HG03442 (cell line): ENCODE results near the gene CSF2.

Experiments used
- ATAC-seq: cut with Tn5 transposase; IDR thresholded peaks from one replicate; pipeline ENCODE4 v1.9.1; 2021; ENCODE audit warnings: mild to moderate bottlenecking, moderate library complexity; ENCODE audit not compliant: unreplicated experiment

CSF2 gene

DNA sequence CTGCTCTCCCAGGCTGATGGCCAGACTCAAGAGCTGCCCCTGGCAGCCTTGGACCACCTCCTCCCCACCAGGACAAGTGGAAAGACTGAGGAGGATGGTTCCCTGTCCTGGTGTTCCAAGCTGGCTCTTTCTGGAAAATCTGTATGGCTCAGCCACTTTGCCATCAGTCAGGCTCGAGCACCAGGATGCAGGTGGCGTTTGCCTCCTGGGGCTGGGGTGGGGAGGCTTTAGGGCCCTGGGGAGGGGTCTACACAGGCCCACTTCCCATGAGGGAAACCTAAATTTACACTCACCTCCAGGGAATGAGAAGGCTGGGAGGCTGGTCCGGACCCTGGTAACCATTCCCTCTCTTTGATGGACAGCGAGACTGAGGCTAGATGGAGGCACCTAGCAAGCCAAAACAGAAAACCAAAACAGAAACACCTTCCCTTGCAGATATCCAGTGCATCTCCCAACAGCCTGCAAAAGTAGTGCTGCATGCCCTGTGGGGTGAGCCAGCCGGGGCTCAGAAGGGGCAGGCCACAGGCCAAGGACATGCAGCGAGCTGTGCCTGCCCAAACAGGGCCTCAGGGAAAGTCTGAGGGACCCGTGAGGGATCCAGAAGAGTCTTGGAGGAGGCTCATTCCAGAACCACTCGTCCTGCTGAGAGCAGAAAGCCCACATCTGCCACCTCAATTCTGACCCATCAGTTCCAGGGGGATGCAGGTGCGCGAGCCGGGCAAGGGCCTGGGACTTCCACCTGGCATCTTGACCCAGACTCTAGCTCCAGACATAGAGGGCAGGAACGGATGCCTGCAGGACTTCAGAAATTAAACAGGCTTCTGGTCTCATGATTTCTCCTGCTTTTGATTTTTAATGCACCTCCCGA, 5.4 kb upstream of the CSF2 start:
- no peak for ATAC-seq

DNA sequence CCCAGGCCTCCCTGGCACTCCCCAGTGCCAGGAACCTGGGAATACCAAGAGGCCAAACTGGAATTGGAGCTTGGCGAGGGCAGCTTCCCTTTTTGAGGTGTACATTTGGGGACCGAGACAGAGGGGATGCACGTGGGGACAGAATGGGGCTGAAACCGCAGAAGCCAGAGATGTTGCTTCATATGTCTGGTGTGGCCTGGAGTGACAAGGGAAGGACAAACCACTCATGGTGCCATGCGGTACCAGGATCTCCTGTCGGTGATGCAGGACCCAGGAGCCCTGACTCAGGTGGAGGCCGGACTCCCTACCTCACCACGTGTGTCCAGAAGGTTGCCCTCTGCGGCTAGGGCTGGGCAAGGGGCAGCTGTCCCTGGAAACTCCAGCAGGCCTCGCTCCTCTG, 4.0 kb upstream of the CSF2 start:
- ATAC-seq = no peak

DNA sequence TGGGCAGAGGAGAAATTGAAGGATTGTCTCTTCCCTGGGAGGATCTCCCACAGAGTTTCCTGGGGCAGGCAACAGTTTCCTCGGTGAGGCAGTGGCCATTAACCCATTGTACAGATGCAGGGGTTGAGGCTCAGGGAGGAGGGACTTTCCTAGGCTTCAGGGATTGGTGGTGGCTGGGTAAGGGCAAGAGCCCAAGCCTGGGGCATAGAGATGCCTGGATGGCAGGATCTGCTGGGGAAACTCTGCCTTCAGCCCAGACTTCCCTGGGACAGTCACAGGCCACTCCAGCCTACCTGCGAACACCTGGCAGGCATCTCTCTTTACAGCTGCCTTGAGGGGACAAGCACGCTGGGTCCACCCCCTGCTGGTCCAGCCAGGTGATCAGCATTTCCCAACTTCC, 3.6 kb upstream of the CSF2 start:
- ATAC-seq = no peak

- no peak for ATAC-seq
Observed at GRCh38 chr5:132070460-132071337, 2.9 kb upstream of the CSF2 start.

DNA sequence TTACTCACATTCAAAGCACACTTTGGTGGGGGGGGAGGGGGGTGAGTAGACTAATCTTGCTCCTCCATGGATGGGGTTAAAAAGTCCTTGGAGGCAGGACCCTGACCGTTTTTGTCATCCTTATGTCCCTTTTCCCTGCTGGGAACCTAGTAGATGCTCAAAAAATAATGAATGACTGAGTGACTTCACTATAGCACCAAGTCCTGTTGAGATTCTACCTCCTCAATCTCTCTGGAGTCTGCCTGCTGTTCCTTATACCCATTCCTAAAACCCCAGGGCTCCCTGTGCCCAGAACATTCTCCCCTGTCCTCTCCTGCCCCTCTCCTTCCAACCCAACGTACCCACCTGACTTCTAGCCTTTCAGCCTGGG, 2.3 kb upstream of the CSF2 start:
- ATAC-seq = no peak

DNA sequence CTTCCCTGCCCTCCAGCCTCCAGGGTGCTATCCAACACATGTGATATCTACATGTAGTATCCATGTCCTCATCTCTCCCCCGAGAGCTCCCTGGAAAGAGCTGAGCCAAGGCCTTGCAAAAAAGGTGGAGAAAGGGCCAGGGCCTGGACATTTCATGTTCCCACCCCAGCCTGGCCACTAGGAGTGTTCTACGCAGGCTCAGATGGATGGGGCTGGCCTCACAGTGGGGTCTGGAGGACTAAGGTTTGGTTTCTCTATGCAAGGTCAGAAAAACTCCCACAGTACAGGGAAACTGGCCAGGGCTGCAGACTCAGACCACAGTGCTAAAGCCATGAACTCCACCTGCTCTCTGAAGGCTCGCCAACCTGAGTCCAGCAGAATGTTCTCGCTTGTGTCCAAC, 1.5 kb upstream of the CSF2 start:
- ATAC-seq = no peak

DNA sequence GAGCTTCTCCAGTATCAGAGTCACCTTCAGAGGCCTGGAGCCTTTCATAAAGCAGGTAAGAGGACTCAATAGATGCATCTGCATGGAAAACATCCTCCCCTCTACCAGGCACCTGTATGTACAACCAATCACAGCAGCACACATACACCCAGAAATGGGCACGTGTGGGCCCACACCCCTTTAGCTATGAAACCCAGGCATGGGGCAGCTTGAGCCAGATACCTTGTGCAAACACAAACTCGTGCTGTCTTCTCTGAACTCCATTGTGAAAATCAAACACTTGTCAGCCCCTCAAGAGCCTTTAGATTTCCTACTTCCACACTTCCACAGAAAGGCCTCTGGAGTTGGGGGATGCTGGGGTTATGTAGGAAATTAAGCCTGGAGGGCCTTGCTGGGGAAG, 1.1 kb upstream of the CSF2 start:
- no peak for ATAC-seq

DNA sequence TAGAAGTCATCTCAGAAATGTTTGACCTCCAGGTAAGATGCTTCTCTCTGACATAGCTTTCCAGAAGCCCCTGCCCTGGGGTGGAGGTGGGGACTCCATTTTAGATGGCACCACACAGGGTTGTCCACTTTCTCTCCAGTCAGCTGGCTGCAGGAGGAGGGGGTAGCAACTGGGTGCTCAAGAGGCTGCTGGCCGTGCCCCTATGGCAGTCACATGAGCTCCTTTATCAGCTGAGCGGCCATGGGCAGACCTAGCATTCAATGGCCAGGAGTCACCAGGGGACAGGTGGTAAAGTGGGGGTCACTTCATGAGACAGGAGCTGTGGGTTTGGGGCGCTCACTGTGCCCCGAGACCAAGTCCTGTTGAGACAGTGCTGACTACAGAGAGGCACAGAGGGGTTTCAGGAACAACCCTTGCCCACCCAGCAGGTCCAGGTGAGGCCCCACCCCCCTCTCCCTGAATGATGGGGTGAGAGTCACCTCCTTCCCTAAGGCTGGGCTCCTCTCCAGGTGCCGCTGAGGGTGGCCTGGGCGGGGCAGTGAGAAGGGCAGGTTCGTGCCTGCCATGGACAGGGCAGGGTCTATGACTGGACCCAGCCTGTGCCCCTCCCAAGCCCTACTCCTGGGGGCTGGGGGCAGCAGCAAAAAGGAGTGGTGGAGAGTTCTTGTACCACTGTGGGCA, 642 bp downstream of the CSF2 start:
- ATAC-seq = no peak

GRCh38 chr5:132074772-132075718, 1.5 kb downstream of the CSF2 start:
- no peak for ATAC-seq

DNA sequence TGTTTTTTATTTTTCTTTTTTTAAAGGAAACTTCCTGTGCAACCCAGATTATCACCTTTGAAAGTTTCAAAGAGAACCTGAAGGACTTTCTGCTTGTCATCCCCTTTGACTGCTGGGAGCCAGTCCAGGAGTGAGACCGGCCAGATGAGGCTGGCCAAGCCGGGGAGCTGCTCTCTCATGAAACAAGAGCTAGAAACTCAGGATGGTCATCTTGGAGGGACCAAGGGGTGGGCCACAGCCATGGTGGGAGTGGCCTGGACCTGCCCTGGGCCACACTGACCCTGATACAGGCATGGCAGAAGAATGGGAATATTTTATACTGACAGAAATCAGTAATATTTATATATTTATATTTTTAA, 2.1 kb downstream of the CSF2 start:
- no peak for ATAC-seq

DNA sequence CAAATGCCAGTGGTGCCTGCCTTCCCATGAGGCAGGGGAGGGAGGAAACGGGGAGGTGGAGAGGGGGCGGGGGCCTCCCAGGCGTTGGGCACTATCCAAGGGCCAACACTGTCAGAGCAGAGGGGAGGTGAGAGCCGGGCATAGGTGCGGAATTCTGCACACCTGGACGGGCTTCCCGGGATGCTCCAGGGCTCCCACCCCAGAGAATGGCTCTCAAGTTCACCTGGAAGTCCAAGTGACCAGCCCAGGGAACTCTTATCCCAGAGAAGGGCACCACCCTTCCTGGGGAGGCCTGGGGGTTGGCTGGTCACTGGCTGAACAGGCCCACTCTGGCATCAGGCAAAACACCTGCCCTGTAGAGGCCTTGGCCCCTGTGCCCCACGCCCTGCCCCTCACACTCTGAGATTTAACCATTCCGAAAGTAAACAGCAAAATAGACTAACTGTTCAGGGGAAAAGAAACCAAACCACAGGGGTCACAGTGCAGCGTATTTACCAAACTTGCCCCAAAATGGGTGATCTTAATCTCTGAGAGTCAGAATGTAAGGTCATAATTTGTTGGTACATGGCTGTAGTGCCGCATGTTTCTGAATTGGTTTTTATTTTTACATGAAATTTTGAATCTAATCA, 2.7 kb downstream of the CSF2 start:
- no peak for ATAC-seq

GRCh38 chr5:132076983-132077382, 3.4 kb downstream of the CSF2 start:
- no peak for ATAC-seq

- ATAC-seq = no peak
Observed at GRCh38 chr5:132079081-132079480, 5.5 kb downstream of the CSF2 start.

DNA sequence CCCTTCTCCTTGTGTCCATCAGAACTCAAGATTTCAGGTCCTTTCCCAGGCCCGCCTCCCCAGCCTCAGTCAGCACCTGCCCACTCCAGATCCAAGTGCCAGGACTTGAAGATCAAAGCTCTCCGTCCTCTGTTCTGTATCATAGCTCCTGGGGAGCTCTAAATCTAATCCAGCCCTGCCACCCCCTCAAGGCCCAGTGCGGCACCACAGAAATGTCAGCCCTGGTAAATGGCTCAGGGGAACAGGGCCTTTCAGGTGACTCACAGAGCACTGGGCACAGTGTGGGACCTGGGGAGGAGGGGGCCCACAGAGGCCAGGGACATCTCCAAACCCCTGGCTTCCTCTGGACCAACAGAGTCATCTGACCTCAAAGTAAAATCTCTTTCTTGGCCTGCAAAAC, 6.0 kb downstream of the CSF2 start:
- no peak for ATAC-seq

DNA sequence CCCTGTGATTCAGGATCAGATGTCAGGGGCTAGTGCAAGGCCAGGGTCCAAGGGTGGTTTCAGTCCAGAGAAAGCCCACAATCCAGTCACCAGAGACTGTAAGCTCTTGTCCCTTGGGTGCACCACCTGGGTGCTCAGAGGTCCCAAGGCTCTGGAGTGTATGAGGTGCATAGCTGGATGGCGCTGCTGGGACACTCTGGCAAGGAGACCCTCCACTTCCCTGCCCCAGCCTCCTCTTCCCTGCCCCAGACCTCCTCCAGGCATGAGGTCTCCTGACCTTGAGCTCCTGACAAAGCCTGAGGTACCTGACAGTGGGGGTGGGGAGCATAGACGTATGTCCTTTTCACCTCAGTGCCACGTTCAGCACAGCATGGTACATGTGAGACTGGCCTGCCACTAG, 7.0 kb downstream of the CSF2 start:
- ATAC-seq = no peak

- no peak for ATAC-seq
Observed at GRCh38 chr5:132081458-132081857, 7.9 kb downstream of the CSF2 start.

- ATAC-seq = no peak
Observed at GRCh38 chr5:132082329-132083023, 8.9 kb downstream of the CSF2 start.

DNA sequence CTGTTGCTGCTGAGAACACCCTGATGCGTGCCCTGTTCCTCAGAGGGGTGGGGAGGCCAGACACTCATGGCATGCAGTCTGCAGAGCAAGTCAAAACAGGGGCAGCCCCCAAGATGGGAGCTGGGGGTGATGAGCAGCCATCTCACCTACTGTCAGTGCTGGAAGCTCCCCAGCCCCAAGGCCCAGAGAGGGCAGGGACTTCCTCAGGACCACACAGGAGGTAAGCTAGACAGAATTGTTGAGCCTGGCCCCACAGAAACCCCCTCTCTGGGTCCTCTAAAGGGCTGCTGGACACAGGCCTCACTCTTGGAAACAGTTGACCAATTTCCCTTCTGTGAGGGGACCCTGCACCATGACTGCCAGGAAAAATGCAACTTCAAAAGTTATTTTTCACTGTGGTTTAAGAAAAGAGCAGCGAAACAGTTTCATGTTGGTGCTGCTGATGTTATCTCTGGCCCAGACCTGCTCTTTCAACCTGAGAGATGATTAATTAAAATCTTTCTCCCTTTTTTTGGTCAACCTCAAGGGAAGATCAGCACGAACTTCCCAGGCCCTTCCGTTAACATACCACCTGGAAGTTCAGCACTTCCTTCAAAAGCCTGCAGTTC, 9.6 kb downstream of the CSF2 start:
- ATAC-seq = no peak

- no peak for ATAC-seq
Observed at GRCh38 chr5:132085686-132086085, 12.1 kb downstream of the CSF2 start.
